ENCODE measurements around the gene GAB4.

Gene GAB4

DNA sequence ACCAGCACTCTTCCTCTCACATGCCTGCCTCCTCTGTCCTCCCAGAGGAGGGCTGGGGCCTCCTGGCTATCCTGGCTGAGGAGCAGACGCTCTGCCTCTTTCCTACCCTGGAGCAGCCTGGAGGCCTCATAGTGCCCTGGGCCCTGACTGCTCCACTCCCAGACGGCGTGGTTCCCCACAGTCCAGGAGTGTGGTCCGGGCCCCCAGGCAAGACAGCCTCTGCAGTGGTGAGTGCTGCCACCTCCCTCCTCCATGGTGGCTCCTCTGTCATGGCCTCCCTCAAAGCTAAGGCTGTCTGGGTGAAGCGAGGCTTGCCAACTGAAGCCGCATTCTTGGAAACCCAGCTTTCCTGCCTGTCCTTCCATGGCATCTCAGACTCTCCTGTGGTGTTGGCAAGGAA lies 19.8 kb downstream of the GAB4 start:
- DNase-seq (ENCODE audit: extremely low read depth, insufficient read length): no peak
- Histone ChIP-seq H3K36me3 (ENCODE audit: control insufficient read depth, insufficient read depth, low read length) (no peaks in the 10 kb centered on the region), H3K4me3 (replicated peaks; ENCODE audit: low read depth, low read length) (no peak overlapping the region), H3K27me3 (replicated peaks; ENCODE audit: control insufficient read depth, insufficient read depth, low read length) (no peaks in the 10 kb centered on the region)
- TF ChIP-seq, protein P1, sequence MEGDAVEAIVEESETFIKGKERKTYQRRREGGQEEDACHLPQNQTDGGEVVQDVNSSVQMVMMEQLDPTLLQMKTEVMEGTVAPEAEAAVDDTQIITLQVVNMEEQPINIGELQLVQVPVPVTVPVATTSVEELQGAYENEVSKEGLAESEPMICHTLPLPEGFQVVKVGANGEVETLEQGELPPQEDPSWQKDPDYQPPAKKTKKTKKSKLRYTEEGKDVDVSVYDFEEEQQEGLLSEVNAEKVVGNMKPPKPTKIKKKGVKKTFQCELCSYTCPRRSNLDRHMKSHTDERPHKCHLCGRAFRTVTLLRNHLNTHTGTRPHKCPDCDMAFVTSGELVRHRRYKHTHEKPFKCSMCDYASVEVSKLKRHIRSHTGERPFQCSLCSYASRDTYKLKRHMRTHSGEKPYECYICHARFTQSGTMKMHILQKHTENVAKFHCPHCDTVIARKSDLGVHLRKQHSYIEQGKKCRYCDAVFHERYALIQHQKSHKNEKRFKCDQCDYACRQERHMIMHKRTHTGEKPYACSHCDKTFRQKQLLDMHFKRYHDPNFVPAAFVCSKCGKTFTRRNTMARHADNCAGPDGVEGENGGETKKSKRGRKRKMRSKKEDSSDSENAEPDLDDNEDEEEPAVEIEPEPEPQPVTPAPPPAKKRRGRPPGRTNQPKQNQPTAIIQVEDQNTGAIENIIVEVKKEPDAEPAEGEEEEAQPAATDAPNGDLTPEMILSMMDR (IDR thresholded peaks at IDR 0.05; ENCODE audit: insufficient read depth, low read length, poor library complexity, severe bottlenecking): no peak

DNA sequence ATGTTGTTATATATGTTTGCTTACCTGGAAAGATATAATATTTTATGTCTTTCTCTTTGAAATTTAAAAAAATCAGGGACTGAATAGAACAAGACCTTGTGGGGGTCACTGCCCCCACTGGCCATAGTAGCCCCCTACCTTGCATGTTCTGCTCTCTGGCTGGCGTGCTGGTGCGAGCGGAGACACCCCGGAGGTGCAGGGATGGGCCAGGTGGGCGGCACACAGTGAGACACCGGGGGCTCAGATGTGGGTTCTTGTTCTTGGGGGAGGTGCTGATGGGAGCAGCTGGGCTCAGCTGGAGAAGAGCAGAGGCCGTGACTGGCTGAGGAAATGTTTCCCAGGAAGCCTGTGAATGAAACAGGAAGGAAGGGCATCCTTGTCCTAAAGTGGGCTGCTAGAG lies 20.2 kb downstream of the GAB4 start:
- no peak overlapping the region for H3K4me3 ChIP-seq (replicated peaks; ENCODE audit: low read depth, low read length)

DNA sequence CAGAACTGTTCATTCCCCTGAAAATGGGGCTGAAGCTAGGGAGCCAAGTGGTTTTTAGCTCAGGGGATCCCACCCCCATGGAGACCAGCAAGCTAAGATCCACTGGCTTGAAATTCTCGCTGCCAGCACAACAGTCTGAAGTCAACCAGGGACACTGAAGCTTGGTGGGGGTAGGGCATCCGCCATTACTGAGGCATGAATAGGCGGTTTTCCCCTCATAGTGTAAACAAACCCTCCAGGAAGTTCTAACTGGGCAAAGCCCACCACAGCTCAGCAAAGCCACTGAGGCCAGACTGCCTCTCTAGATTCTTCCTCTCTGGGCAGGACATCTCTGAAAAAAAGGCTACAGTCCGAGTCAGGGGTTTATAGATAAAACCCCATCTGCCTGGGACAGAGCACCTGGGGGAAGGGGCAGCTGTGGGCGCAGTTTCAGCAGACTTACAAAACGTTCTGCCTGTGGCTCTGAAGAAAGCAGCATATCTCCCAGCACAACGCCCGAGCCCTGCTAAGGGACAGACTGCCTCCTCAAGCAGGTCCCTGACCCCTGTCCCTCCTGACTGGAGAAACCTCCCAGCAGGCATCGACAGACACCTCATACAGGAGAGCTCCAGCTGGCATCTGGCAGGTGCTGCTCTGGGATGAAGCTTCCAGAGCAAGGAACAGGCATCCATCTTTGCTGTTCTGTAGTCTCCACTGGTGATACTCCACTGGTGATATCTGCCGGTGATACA lies 32.7 kb downstream of the GAB4 start:
- no peak overlapping the region for H3K4me3 ChIP-seq (replicated peaks; ENCODE audit: low read depth, low read length)
- DNase-seq (ENCODE audit: extremely low read depth, insufficient read length): no peak
- TF ChIP-seq, protein P1 (IDR thresholded peaks at IDR 0.05; ENCODE audit: insufficient read depth, low read length, poor library complexity, severe bottlenecking): no peak
- H3K36me3 ChIP-seq (ENCODE audit: control insufficient read depth, insufficient read depth, low read length): no peaks in the 10 kb centered on the region
- H3K27me3 ChIP-seq (replicated peaks; ENCODE audit: control insufficient read depth, insufficient read depth, low read length): no peaks in the 10 kb centered on the region

More for the DNA sequence above, 20.2 kb downstream of the GAB4 start:
- TF ChIP-seq, protein P1 (IDR thresholded peaks at IDR 0.05; ENCODE audit: insufficient read depth, low read length, poor library complexity, severe bottlenecking): no peak
- no peaks in the 10 kb centered on the region for H3K36me3 ChIP-seq (ENCODE audit: control insufficient read depth, insufficient read depth, low read length)
- no peaks in the 10 kb centered on the region for H3K27me3 ChIP-seq (replicated peaks; ENCODE audit: control insufficient read depth, insufficient read depth, low read length)
- DNase-seq (ENCODE audit: extremely low read depth, insufficient read length): no peak

DNA sequence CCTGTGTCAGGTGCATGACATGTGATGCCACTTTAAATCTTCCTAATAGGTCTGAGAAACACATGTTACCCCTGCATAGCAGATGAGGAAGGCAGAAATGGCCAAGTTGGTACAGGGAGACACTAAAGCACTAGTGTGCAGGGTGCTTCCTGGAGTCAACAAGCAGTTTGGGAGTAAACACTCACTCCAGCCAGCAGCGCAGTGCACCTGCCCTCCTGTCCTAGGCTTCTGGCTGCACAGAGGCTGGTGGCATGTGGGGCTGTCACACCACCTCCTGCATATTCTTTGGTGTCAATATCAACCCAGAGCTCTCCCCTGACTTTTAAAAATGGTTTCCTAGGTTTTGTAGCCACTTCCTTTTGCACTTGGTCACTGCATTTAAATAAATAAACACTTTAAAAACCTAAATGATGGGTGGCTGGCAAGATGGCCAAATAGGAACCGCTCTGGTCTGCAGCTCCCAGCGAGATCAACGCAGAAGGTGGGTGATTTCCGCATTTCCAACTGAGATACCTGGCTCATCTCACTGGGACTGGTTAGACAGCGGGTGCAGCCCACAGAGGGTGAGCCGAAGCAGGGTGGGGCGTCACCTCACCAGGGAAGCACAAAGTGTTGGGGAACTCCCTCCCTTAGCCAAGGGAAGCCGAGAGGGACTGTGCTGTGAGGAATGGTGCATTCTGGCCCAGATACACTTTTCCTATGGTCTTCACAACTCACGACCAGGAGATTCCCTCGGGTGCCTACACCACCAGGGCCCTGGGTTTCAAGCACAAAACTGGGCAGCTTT lies 33.5 kb downstream of the GAB4 start:
- DNase-seq (ENCODE audit: extremely low read depth, insufficient read length): no peak
- TF ChIP-seq, protein P1 (IDR thresholded peaks at IDR 0.05; ENCODE audit: insufficient read depth, low read length, poor library complexity, severe bottlenecking): no peak
- H3K36me3 ChIP-seq (ENCODE audit: control insufficient read depth, insufficient read depth, low read length): no peaks in the 10 kb centered on the region
- no peaks in the 10 kb centered on the region for H3K27me3 ChIP-seq (replicated peaks; ENCODE audit: control insufficient read depth, insufficient read depth, low read length)
- H3K4me3 ChIP-seq (replicated peaks; ENCODE audit: low read depth, low read length): no peak overlapping the region

DNA sequence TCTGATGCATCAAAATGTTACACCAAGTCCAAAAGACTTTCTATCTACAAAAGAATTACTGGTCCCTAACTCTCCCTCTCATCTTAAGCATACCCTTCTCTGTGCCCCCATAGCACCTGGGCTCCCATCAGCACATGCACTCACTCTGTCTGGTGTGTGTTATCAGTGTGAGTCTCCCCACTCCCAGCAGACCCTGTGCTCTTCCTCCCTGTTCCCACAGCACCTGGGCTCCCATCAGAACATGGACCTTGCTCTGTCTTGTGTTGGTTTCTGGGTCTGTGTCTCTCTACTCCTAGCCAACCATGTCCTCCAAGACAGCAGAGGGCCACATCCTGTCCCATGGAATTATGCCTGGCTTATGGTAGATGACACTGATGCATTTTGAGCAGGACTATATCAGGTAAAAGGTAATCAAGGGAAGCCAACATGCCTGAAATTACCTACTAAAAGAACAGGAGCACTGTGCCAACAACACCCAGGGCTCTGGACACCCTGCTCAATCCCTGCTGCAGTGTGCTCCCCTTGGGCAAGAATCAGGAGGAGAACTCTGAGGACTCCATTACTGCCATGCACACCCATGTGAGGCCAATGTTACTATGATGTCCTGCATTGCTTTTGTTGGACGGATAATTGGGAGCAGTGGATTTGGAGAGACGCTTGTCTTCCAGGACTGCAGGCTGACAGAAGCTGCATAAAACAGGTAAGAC lies 34.3 kb downstream of the GAB4 start:
- H3K36me3 ChIP-seq (ENCODE audit: control insufficient read depth, insufficient read depth, low read length): no peaks in the 10 kb centered on the region
- TF ChIP-seq, protein P1 (IDR thresholded peaks at IDR 0.05; ENCODE audit: insufficient read depth, low read length, poor library complexity, severe bottlenecking): no peak
- no peak overlapping the region for H3K4me3 ChIP-seq (replicated peaks; ENCODE audit: low read depth, low read length)
- H3K27me3 ChIP-seq (replicated peaks; ENCODE audit: control insufficient read depth, insufficient read depth, low read length): no peaks in the 10 kb centered on the region
- DNase-seq (ENCODE audit: extremely low read depth, insufficient read length): no peak
